A549 (cell line): ENCODE results near the gene UBE2H. TPM values are rescaled to one million over a fixed set of nuclear protein-coding genes. Genes with fewer than 3 reads are reported as not detected.

Experiments used
- ATAC-seq, 2 experiments: fragments of 200-7000 bp in 1 of 2; fragments of >200 bp in 1 of 2; cut with Nextera tagmentation in 1 of 2; cut with Tn5 transposase in 1 of 2; 3 replicates each; pipeline versions ENCODE4 v1.8.0 to v1.9.1; 2018 to 2020; ENCODE audit warnings: mild to moderate bottlenecking in 1 of 2, moderate library complexity in 1 of 2
- CTCF ChIA-PET: fragments of 300-600 bp; sonication (Branson Sonifier 250); formaldehyde crosslinking; extraction: SDS; loops from one replicate; lab custom pipeline; 2021; ENCODE audit warnings: antibody characterized with exemption, inconsistent platforms; lab: Yijun Ruan, JAX
- POLR2A ChIA-PET: fragments of 350-600 bp; formaldehyde crosslinking; extraction: SDS; loops from one replicate; lab custom pipeline; 2021; ENCODE audit warnings: antibody characterized with exemption, inconsistent platforms; lab: Yijun Ruan, JAX
- DNase-seq, 2 experiments: peaks; one replicate each; pipeline versions ENCODE4 v3.0.0 to v3.0.0-alpha.2; 2011 to 2016; ENCODE audit warnings: low read depth in 1 of 2, low spot score in 1 of 2
- FAIRE-seq: peaks from 2 replicates; lab custom pipeline; 2011; peaks lifted over from hg19 to GRCh38; lab: Jason Lieb, UNC
- H3K27ac ChIP-seq, 2 experiments: fragments of >200 bp; sonication (Bioruptor Twin); formaldehyde crosslinking; 3 replicates each; pipeline ENCODE4 v1.5.1; 2016 to 2017
- H3K4me1 ChIP-seq: fragments of >200 bp; sonication (Bioruptor Twin); formaldehyde crosslinking; 3 replicates; pipeline ENCODE4 v1.6.1; 2016
- H3K4me2 ChIP-seq: fragments of >200 bp; sonication (Bioruptor Twin); formaldehyde crosslinking; 3 replicates; pipeline ENCODE4 v1.6.1; 2016
- H3K4me3 ChIP-seq: fragments of >200 bp; sonication (Bioruptor Twin); formaldehyde crosslinking; 3 replicates; pipeline ENCODE4 v1.5.1; 2016
- H3K9me3 ChIP-seq: fragments of >200 bp; sonication (Bioruptor Twin); formaldehyde crosslinking; 3 replicates; pipeline ENCODE4 v1.6.1; 2016
- BHLHE40 ChIP-seq: IDR thresholded peaks from 2 replicates; pipeline ENCODE4 v1.6.1; 2012; ENCODE audit warnings: low read depth, low read length, inconsistent platforms
- CBX2 ChIP-seq: fragments of 200-600 bp; sonication (generic); IDR thresholded peaks from 2 replicates; pipeline ENCODE4 v1.6.1; 2016; ENCODE audit warnings: low read depth, mild to moderate bottlenecking, borderline replicate concordance
- CEBPB ChIP-seq, 2 experiments: fragments of >200 bp in 1 of 2; sonication (Bioruptor Twin) in 1 of 2; formaldehyde crosslinking in 1 of 2; IDR thresholded peaks; 2 replicates each; pipeline ENCODE4 v1.6.1; 2012 to 2016
- CHD2 ChIP-seq: fragments of 150-350 bp; IDR thresholded peaks from 2 replicates; pipeline ENCODE4 v1.6.1; 2014; ENCODE audit warnings: low read length; ENCODE audit not compliant: partially characterized antibody
- E2F6 ChIP-seq: IDR thresholded peaks from 2 replicates; pipeline ENCODE4 v1.6.1; 2012; ENCODE audit warnings: low read depth, borderline replicate concordance
- EHF ChIP-seq: fragments of 250-450 bp; sonication (Bioruptor Pico); IDR thresholded peaks from 2 replicates; pipeline ENCODE4 v1.5.0; 2020; ENCODE audit warnings: mild to moderate bottlenecking
- EHMT2 ChIP-seq: fragments of 200-600 bp; sonication (generic); IDR thresholded peaks from 2 replicates; pipeline ENCODE4 v1.6.1; 2016; ENCODE audit warnings: antibody characterized with exemption, low read depth, mild to moderate bottlenecking, moderate library complexity
- ELK1 ChIP-seq: fragments of 150-350 bp; IDR thresholded peaks from 2 replicates; pipeline ENCODE4 v1.6.1; 2014; ENCODE audit warnings: low read depth, mild to moderate bottlenecking, low read length
- EP300 ChIP-seq, 2 experiments: fragments of >200 bp; sonication (Bioruptor Twin); formaldehyde crosslinking; IDR thresholded peaks; 2 replicates in 1 of 2; 3 replicates in 1 of 2; pipeline ENCODE4 v1.6.1; 2016 to 2017
- ESRRA ChIP-seq: fragments of 150-350 bp; IDR thresholded peaks from 2 replicates; pipeline ENCODE4 v1.6.1; 2014; ENCODE audit warnings: mild to moderate bottlenecking, low read length, borderline replicate concordance
- FOXS1 ChIP-seq: fragments of 250-450 bp; sonication (Bioruptor Pico); IDR thresholded peaks from 2 replicates; pipeline ENCODE4 v1.5.0; 2020; ENCODE audit warnings: mild to moderate bottlenecking, moderate library complexity
- HDAC2 ChIP-seq: fragments of 200-600 bp; sonication (generic); IDR thresholded peaks from 2 replicates; pipeline ENCODE4 v1.6.1; 2016
- HOXA7 ChIP-seq: fragments of 250-450 bp; sonication (Bioruptor Pico); IDR thresholded peaks from 2 replicates; pipeline ENCODE4 v1.5.0; 2020; ENCODE audit warnings: mild to moderate bottlenecking, moderate library complexity
- HOXB13 ChIP-seq: fragments of 250-450 bp; sonication (Bioruptor Pico); IDR thresholded peaks from 2 replicates; pipeline ENCODE4 v1.5.0; 2020; ENCODE audit warnings: low read depth, mild to moderate bottlenecking, moderate library complexity
- JUN ChIP-seq, 2 experiments: fragments of >200 bp; sonication (Bioruptor Twin); formaldehyde crosslinking; IDR thresholded peaks; 2 replicates in 1 of 2; 3 replicates in 1 of 2; pipeline ENCODE4 v1.6.1; 2016 to 2017
- MAFK ChIP-seq: fragments of 450-650 bp; IDR thresholded peaks from 2 replicates; pipeline ENCODE4 v1.6.1; 2014; ENCODE audit not compliant: partially characterized antibody
- MAX ChIP-seq: IDR thresholded peaks from 2 replicates; pipeline ENCODE4 v1.6.1; 2012
- NFE2L2 ChIP-seq: fragments of 150-350 bp; conservative IDR thresholded peaks from 2 replicates; pipeline ENCODE4 v1.6.1; 2014; ENCODE audit warnings: low read length
- NPAS2 ChIP-seq: fragments of 250-450 bp; sonication (Bioruptor Pico); IDR thresholded peaks from 2 replicates; pipeline ENCODE4 v1.8.0; 2022; ENCODE audit warnings: mild to moderate bottlenecking, moderate library complexity, borderline replicate concordance
- POLR2A ChIP-seq: IDR thresholded peaks from 2 replicates; pipeline ENCODE4 v1.6.1; 2012; ENCODE audit warnings: mild to moderate bottlenecking, low read length
- POLR2AphosphoS2 ChIP-seq: conservative IDR thresholded peaks from 2 replicates; pipeline ENCODE4 v1.6.1; 2012; ENCODE audit warnings: low read length, improper control_type of control experiment, inconsistent platforms
- REST ChIP-seq: fragments of 200-600 bp; sonication (generic); IDR thresholded peaks from 2 replicates; pipeline ENCODE4 v1.6.1; 2016; ENCODE audit warnings: antibody characterized with exemption, mild to moderate bottlenecking, moderate library complexity
- RNF2 ChIP-seq: fragments of 200-600 bp; sonication (generic); IDR thresholded peaks from 2 replicates; pipeline ENCODE4 v1.6.1; 2016; ENCODE audit warnings: low read depth, mild to moderate bottlenecking, antibody characterized with exemption, moderate library complexity, borderline replicate concordance
- SMC3 ChIP-seq: fragments of >200 bp; sonication (Bioruptor Twin); formaldehyde crosslinking; IDR thresholded peaks from 3 replicates; pipeline ENCODE4 v1.6.1; 2018; ENCODE audit warnings: inconsistent platforms
- ZC3H11A ChIP-seq: fragments of 450-650 bp; IDR thresholded peaks from 2 replicates; pipeline ENCODE4 v1.6.1; 2014; ENCODE audit warnings: antibody characterized with exemption, mild to moderate bottlenecking
- ZNF302 ChIP-seq: fragments of 250-450 bp; sonication (Bioruptor Pico); IDR thresholded peaks from 2 replicates; pipeline ENCODE4 v1.9.0; 2021; ENCODE audit warnings: inconsistent platforms, mild to moderate bottlenecking, moderate library complexity
- ZSCAN20 ChIP-seq: fragments of 250-450 bp; sonication (Bioruptor Pico); IDR thresholded peaks from 2 replicates; pipeline ENCODE4 v1.8.0; 2022; ENCODE audit warnings: mild to moderate bottlenecking, moderate library complexity
- WGBS: methylation state at CpG from one replicate; pipeline ENCODE4 v1.1.6; 2017; ENCODE audit errors: missing lambda C conversion rate; 5-methylcytosine and 5-hydroxymethylcytosine counted together
- polyA plus RNA-seq, 4 experiments: library from polyadenylated mRNA; depleted of rRNA in 3 of 4; stranded (reverse); fragments of >200 nt; fragmentation: RNase III in 1 of 4; extraction: RNeasy Plus Mini Kit Qiagen cat#74134 plus additional on column Dnase treatment in 1 of 4; gene quantifications; 2 replicates in 3 of 4; 3 replicates in 1 of 4; pipeline ENCODE4 v1.2.3, GENCODE V29; 2011 to 2017
- TF ChIP-seq, protein P1 (sequence below): fragments of >200 bp; sonication (Bioruptor Twin); formaldehyde crosslinking; IDR thresholded peaks from 3 replicates; pipeline ENCODE4 v1.5.1; 2016
- TF ChIP-seq, protein P2 (sequence below): fragments of >200 bp; sonication (Bioruptor Twin); formaldehyde crosslinking; IDR thresholded peaks from 3 replicates; pipeline ENCODE4 v1.6.1; 2016

Gene UBE2H
- polyA plus RNA-seq, 2 of the 4 experiments (the other 2 are of a cell fraction), result 73.5 to 99.2 TPM

- ChIA-PET POLR2A (interaction anchor here (1.0 kb wide), 1 partner anchor 10 kb away, joined by 3 read pairs; no protein-coding TSS in a partner anchor), CTCF (interaction anchor here (0.5 to 3.0 kb wide), 2 partner anchors 11 to 90 kb away, joined by 3 to 26 read pairs; no protein-coding TSS in a partner anchor)
- 90% methylated on average over 3 of the region's 3 CpGs for WGBS
- TF ChIP-seq ZSCAN20 (no peak), FOXS1 (CRISPR knock-in tag) (no peak), HOXA7 (CRISPR knock-in tag) (no peak), ELK1 (no peak), SMC3 (no peak), CBX2 (no peak), POLR2AphosphoS2 (no peak), JUN (IDR thresholded peaks at IDR 0.05) (no peak), BHLHE40 (no peak), HOXB13 (CRISPR knock-in tag) (no peak), CHD2 (no peak)
- TF ChIP-seq, protein P1, sequence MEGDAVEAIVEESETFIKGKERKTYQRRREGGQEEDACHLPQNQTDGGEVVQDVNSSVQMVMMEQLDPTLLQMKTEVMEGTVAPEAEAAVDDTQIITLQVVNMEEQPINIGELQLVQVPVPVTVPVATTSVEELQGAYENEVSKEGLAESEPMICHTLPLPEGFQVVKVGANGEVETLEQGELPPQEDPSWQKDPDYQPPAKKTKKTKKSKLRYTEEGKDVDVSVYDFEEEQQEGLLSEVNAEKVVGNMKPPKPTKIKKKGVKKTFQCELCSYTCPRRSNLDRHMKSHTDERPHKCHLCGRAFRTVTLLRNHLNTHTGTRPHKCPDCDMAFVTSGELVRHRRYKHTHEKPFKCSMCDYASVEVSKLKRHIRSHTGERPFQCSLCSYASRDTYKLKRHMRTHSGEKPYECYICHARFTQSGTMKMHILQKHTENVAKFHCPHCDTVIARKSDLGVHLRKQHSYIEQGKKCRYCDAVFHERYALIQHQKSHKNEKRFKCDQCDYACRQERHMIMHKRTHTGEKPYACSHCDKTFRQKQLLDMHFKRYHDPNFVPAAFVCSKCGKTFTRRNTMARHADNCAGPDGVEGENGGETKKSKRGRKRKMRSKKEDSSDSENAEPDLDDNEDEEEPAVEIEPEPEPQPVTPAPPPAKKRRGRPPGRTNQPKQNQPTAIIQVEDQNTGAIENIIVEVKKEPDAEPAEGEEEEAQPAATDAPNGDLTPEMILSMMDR, result no peak
- TF ChIP-seq, protein P2, sequence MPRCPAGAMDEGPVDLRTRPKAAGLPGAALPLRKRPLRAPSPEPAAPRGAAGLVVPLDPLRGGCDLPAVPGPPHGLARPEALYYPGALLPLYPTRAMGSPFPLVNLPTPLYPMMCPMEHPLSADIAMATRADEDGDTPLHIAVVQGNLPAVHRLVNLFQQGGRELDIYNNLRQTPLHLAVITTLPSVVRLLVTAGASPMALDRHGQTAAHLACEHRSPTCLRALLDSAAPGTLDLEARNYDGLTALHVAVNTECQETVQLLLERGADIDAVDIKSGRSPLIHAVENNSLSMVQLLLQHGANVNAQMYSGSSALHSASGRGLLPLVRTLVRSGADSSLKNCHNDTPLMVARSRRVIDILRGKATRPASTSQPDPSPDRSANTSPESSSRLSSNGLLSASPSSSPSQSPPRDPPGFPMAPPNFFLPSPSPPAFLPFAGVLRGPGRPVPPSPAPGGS, result no peak
- Histone ChIP-seq H3K4me2 (no peak overlapping the region), H3K9me3 (no peaks in the 10 kb centered on the region), H3K4me3 (no peak overlapping the region), H3K4me1 (peaks cover 49% of the 10 kb centered on the region), H3K27ac (peak overlapping the region in 1 of 2 experiments; percentile 57; a peak in 3 of 6 replicates)
- FAIRE-seq, result no peak
- ATAC-seq, result no peak
- DNase-seq, result no peak
These were observed 111.3 kb downstream of the UBE2H start for GRCh38 chr7:129841465-129841864.

DNA sequence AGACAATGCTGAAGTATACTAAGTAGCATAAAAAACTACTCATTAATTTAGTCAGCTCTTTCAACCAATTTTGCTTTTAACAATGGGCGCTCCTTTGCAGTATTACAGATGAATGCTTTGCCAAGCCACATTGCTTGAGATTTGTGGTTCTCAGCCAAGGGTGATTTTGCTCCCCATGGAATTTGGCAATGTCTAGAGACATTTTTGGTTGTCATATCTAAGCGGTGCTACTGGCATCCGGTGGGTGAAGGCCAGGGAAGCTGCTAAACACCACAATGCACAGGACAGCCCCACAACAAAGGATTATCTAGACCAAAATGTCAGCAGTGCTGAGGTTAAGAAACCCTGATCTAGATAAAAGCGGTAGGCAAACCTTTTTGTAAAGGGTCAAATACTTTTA is 112.0 kb downstream of the UBE2H start:
- H3K4me1 ChIP-seq, result peaks cover 41% of the 10 kb centered on the region
- no peak overlapping the region for H3K4me3 ChIP-seq
- FAIRE-seq (no peak), ATAC-seq (no peak), DNase-seq (no peak)
- CTCF ChIA-PET, result interaction anchor here (3.0 to 7.5 kb wide), 2 partner anchors 10 to 15 kb away, joined by 26 to 36 read pairs; no protein-coding TSS in a partner anchor
- 86% methylated on average over 4 of the region's 4 CpGs for WGBS
- TF ChIP-seq MAFK (no peak), REST (no peak), NPAS2 (no peak), ESRRA (no peak), E2F6 (no peak), MAX (no peak), ZNF302 (CRISPR knock-in tag) (no peak), HDAC2 (no peak), NFE2L2 (no peak), HOXB13 (CRISPR knock-in tag) (no peak), POLR2AphosphoS2 (no peak), EHMT2 (no peak), EP300 (IDR thresholded peaks at IDR 0.05) (no peak), ZC3H11A (no peak), CEBPB (IDR thresholded peaks at IDR 0.05) (no peak), POLR2A (no peak), EHF (CRISPR knock-in tag) (no peak), BHLHE40 (no peak), FOXS1 (CRISPR knock-in tag) (no peak), RNF2 (no peak)
- POLR2A ChIA-PET, result no interaction called here
- no peak overlapping the region for H3K4me2 ChIP-seq
- H3K27ac ChIP-seq, result peak overlapping the region in 1 of 2 experiments; percentile 57; a peak in 3 of 6 replicates
- H3K9me3 ChIP-seq, result no peaks in the 10 kb centered on the region
